H1 (cell line): ENCODE data around the gene PRR30. TPM values are rescaled to one million over a fixed set of nuclear protein-coding genes. Genes with fewer than 3 reads are reported as not detected.
A peak's percentile ranks its signal among the peaks of the same experiment; 100 is the strongest.

Source experiments
- CTCF ChIA-PET: fragments of 300-600 bp; sonication (Branson Sonifier 250); formaldehyde crosslinking; loops from one replicate; lab custom pipeline; 2021; ENCODE audit not compliant: partially characterized antibody; lab: Charles Lee
- POLR2A ChIA-PET: fragments of 300-600 bp; sonication (Branson Sonifier 250); formaldehyde crosslinking; loops from one replicate; lab custom pipeline; 2021; ENCODE audit warnings: inconsistent platforms; ENCODE audit not compliant: partially characterized antibody; lab: Charles Lee
- DNase-seq, 2 experiments: peaks; one replicate each; pipeline versions ENCODE4 v3.0.0 to v3.0.0-alpha.2; 2010 to 2022; ENCODE audit warnings: low spot score in 2 of 2, low read depth in 1 of 2, mixed read lengths in 1 of 2
- FAIRE-seq: peaks from 2 replicates; lab custom pipeline; 2011; peaks lifted over from hg19 to GRCh38; lab: Jason Lieb, UNC
- H2AFZ ChIP-seq: 2 replicates; pipeline ENCODE4 v1.8.1; 2012; ENCODE audit warnings: low read length, inconsistent platforms
- H2AK5ac ChIP-seq: 2 replicates; pipeline ENCODE4 v1.6.1; 2013; ENCODE audit warnings: low read depth, low read length
- H2BK120ac ChIP-seq: replicated peaks from 2 replicates; pipeline ENCODE3; 2013; ENCODE audit warnings: low read depth, low read length, inconsistent platforms
- H2BK12ac ChIP-seq: 2 replicates; pipeline ENCODE4 v1.6.1; 2013; ENCODE audit warnings: low read depth, low read length
- H2BK15ac ChIP-seq: 2 replicates; pipeline ENCODE4 v1.6.1; 2013; ENCODE audit warnings: low read length
- H2BK20ac ChIP-seq: 2 replicates; pipeline ENCODE4 v1.6.1; 2013; ENCODE audit warnings: low read length
- H2BK5ac ChIP-seq: 2 replicates; pipeline ENCODE4 v1.6.1; 2013; ENCODE audit warnings: low read depth, low read length
- H3K14ac ChIP-seq: 2 replicates; pipeline ENCODE4 v1.6.1; 2013; ENCODE audit warnings: inconsistent platforms; ENCODE audit not compliant: insufficient read length
- H3K18ac ChIP-seq: 2 replicates; pipeline ENCODE4 v1.6.1; 2013; ENCODE audit warnings: low read length; ENCODE audit errors: extremely low read depth
- H3K23ac ChIP-seq: 2 replicates; pipeline ENCODE4 v1.6.1; 2013; ENCODE audit warnings: inconsistent platforms; ENCODE audit not compliant: insufficient read length
- H3K23me2 ChIP-seq: 2 replicates; pipeline ENCODE4 v1.6.1; 2013; ENCODE audit warnings: low read depth, low read length
- H3K27ac ChIP-seq: 2 replicates; pipeline ENCODE4 v1.6.1; 2011; ENCODE audit warnings: low read depth, low read length, inconsistent platforms
- H3K27me3 ChIP-seq, 4 experiments: replicated peaks in 1 of 4; 1 replicate in 1 of 4; 2 replicates in 3 of 4; pipeline versions ENCODE4 v1.6.1 to v1.8.1; 2011 to 2013; ENCODE audit warnings: low read length in 3 of 4, mild to moderate bottlenecking in 3 of 4, inconsistent platforms in 2 of 4, mixed read lengths in 2 of 4, moderate library complexity in 1 of 4; ENCODE audit not compliant: control insufficient read depth in 3 of 4, insufficient read depth in 3 of 4; ENCODE audit errors: extremely low read depth in 1 of 4
- H3K36me3 ChIP-seq, 4 experiments: 2 replicates each; pipeline versions ENCODE4 v1.6.1 to v1.8.1; 2011 to 2013; ENCODE audit warnings: mild to moderate bottlenecking in 4 of 4, low read length in 3 of 4, moderate library complexity in 2 of 4, control low read depth in 1 of 4, inconsistent platforms in 1 of 4; ENCODE audit not compliant: insufficient read depth in 4 of 4, control insufficient read depth in 2 of 4
- H3K4ac ChIP-seq: replicated peaks from 2 replicates; pipeline ENCODE3; 2013; ENCODE audit warnings: low read length, low read depth, mixed read lengths, inconsistent platforms; ENCODE audit not compliant: insufficient read length
- H3K4me1 ChIP-seq, 4 experiments: replicated peaks in 1 of 4; 1 replicate in 1 of 4; 2 replicates in 3 of 4; pipeline versions ENCODE4 v1.6.1 to v1.8.1; 2011 to 2013; ENCODE audit warnings: low read length in 3 of 4, inconsistent platforms in 2 of 4, mixed read lengths in 1 of 4; ENCODE audit not compliant: insufficient read depth in 4 of 4, control insufficient read depth in 3 of 4
- H3K4me2 ChIP-seq, 2 experiments: 2 replicates each; pipeline versions ENCODE4 v1.6.1 to v1.8.1; 2011 to 2013; ENCODE audit warnings: low read depth in 2 of 2, low read length in 2 of 2, control low read depth in 1 of 2, inconsistent platforms in 1 of 2, mild to moderate bottlenecking in 1 of 2; ENCODE audit not compliant: insufficient read depth in 1 of 2
- H3K4me3 ChIP-seq, 4 experiments: fragments of 200-600, 300-600 bp in 1 of 4; sonication (generic), shearing (Covaris generic), sonication (Bioruptor Twin) in 1 of 4; 2 replicates each; pipeline versions ENCODE4 v1.5.1 to v1.8.1; 2011 to 2016; ENCODE audit warnings: low read length in 4 of 4, low read depth in 3 of 4, control low read depth in 2 of 4, inconsistent platforms in 2 of 4, mild to moderate bottlenecking in 2 of 4, mixed read lengths in 1 of 4, moderate library complexity in 1 of 4; ENCODE audit not compliant: insufficient read depth in 2 of 4; ENCODE audit errors: extremely low read depth in 1 of 4
- H3K56ac ChIP-seq: replicated peaks from 2 replicates; pipeline ENCODE3; 2013; ENCODE audit warnings: low read depth, mild to moderate bottlenecking, mixed read lengths, low read length, inconsistent platforms; ENCODE audit not compliant: insufficient read length
- H3K79me1 ChIP-seq: 2 replicates; pipeline ENCODE4 v1.6.1; 2013; ENCODE audit warnings: low read depth, low read length, control low read depth
- H3K79me2 ChIP-seq, 2 experiments: 2 replicates each; pipeline versions ENCODE4 v1.6.1 to v1.8.1; 2012 to 2013; ENCODE audit warnings: low read length in 2 of 2, mild to moderate bottlenecking in 2 of 2, inconsistent platforms in 1 of 2; ENCODE audit not compliant: insufficient read depth in 2 of 2, control insufficient read depth in 1 of 2
- H3K9ac ChIP-seq, 4 experiments: replicated peaks in 1 of 4; 1 replicate in 1 of 4; 2 replicates in 3 of 4; pipeline versions ENCODE4 v1.6.1 to v1.8.1; 2011 to 2013; ENCODE audit warnings: low read depth in 3 of 4, low read length in 3 of 4, control low read depth in 2 of 4, mild to moderate bottlenecking in 2 of 4, moderate library complexity in 2 of 4, inconsistent platforms in 1 of 4; ENCODE audit errors: extremely low read depth in 1 of 4
- H3K9me3 ChIP-seq, 2 experiments: 2 replicates each; pipeline versions ENCODE4 v1.6.1 to v1.8.1; 2012 to 2013; ENCODE audit warnings: mild to moderate bottlenecking in 2 of 2, moderate library complexity in 2 of 2, control low read depth in 1 of 2, inconsistent platforms in 1 of 2, low read depth in 1 of 2, low read length in 1 of 2, mixed read lengths in 1 of 2; ENCODE audit not compliant: insufficient read depth in 2 of 2
- H4K20me1 ChIP-seq, 2 experiments: replicated peaks in 1 of 2; 2 replicates each; pipeline versions ENCODE3 to v1.8.1; 2011 to 2013; ENCODE audit warnings: inconsistent platforms in 2 of 2, low read length in 2 of 2, mild to moderate bottlenecking in 1 of 2; ENCODE audit not compliant: insufficient read depth in 2 of 2, control insufficient read depth in 1 of 2
- H4K5ac ChIP-seq: 2 replicates; pipeline ENCODE4 v1.6.1; 2013; ENCODE audit warnings: low read length, low read depth, mixed read lengths, inconsistent platforms; ENCODE audit not compliant: insufficient read length
- H4K8ac ChIP-seq: 2 replicates; pipeline ENCODE4 v1.8.0; 2013; ENCODE audit warnings: mild to moderate bottlenecking, moderate library complexity, low read length, inconsistent platforms; ENCODE audit not compliant: insufficient read depth; ENCODE audit errors: extremely low read depth
- H4K91ac ChIP-seq: replicated peaks from 2 replicates; pipeline ENCODE3; 2013; ENCODE audit warnings: low read length, mixed read lengths, inconsistent platforms; ENCODE audit not compliant: insufficient read length
- RXRA ChIP-seq: IDR thresholded peaks from 2 replicates; pipeline ENCODE4 v1.6.1; 2011; ENCODE audit warnings: low read depth, mild to moderate bottlenecking, low read length, moderate library complexity; ENCODE audit not compliant: insufficient read depth
- WGBS, 2 experiments: shearing (Covaris generic) in 1 of 2; methylation state at CpG; one replicate each; pipeline versions ENCODE4 v1.1.6 to v1.1.7; 2013 to 2015; ENCODE audit warnings: low lambda C conversion rate in 2 of 2, mixed read lengths in 2 of 2, inconsistent platforms in 1 of 2, low coverage in 1 of 2, missing lambda C conversion rate in 1 of 2; ENCODE audit not compliant: insufficient replicate concordance in 2 of 2, insufficient coverage in 1 of 2, insufficient read length in 1 of 2; ENCODE audit errors: extremely low coverage in 1 of 2, missing lambda C conversion rate in 1 of 2; 5-methylcytosine and 5-hydroxymethylcytosine counted together
- polyA plus RNA-seq, 7 experiments: library from polyadenylated mRNA; depleted of rRNA in 3 of 7; stranded (reverse) in 5 of 7; unstranded in 2 of 7; fragments of >200 nt in 5 of 7; fragments of 200-250 nt in 2 of 7; gene quantifications; 1 replicate in 5 of 7; 2 replicates in 1 of 7; 4 replicates in 1 of 7; pipeline versions ENCODE4 v1.2.1 to v1.2.3, GENCODE V29; 2011 to 2013; ENCODE audit warnings: missing spikeins in 2 of 7, mixed read lengths in 2 of 7
- total RNA-seq: library from RNA; stranded (reverse); fragmentation: NEBNext Ultra II Directional; extraction: Animal tissue kit (Norgen Biotek cat#: 25700); gene quantifications from 2 replicates; pipeline ENCODE4 v1.2.1, GENCODE V29; 2021

The PRR30 gene
- total and polyA plus RNA-seq, 2 of the 8 experiments (the other 6 are each of a cell fraction or from before 2014, with no cell fraction given) = not detected

DNA sequence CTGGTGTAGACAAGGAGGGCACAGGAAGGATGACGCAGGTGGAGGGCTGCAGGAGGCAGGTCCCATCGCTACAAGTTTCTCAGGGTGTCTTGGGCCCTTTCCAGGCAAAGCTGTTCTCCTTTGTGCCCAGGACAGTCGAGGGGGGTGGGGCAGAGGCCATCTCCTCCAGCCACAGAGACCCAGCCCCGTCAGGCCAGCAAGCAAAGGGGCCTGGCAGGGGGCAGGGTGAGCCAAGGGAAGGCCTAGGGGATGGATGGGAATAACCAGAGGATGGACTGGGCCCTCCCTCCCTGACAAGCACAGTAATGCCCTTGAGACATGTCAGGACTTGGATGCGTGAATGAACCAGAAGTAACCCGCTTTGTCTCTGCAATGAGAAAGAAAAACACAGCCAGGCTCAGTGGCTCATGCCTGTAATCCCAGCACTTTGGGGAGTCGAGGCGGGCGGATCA is 15.9 kb upstream of the PRR30 start:
- Histone ChIP-seq H2AFZ (no peak overlapping the region; the same call in 1 of the 2 replicates), H4K8ac (no peak overlapping the region), H3K18ac (no peak overlapping the region; the same call in 1 of the 2 replicates), H3K4me3 (no peak overlapping the region), H2BK15ac (no peak overlapping the region), H3K79me1 (no peaks in the 10 kb centered on the region), H2BK5ac (0 out of 2 replicates have a peak overlapping the region, but pooled peaks have one; percentile 46), H2BK20ac (no peak overlapping the region), H3K9ac (no peak overlapping the region), H4K5ac (no peak overlapping the region), H3K27ac (no peak overlapping the region), H4K20me1 (no peaks in the 10 kb centered on the region), H3K4me1 (no peaks in the 10 kb centered on the region; a peak in 1 of 7 replicates), H3K56ac (no peak overlapping the region), H2BK12ac (0 out of 2 replicates have a peak overlapping the region, but pooled peaks have one; percentile 60), H3K14ac (no peak overlapping the region), H3K4me2 (no peak overlapping the region), H3K27me3 (no peaks in the 10 kb centered on the region), H3K36me3 (no peaks in the 10 kb centered on the region), H2BK120ac (no peak overlapping the region), H3K23ac (no peak overlapping the region), H3K9me3 (no peaks in the 10 kb centered on the region), H3K23me2 (no peaks in the 10 kb centered on the region), H3K79me2 (no peaks in the 10 kb centered on the region), H2AK5ac (no peak overlapping the region), H3K4ac (no peak overlapping the region), H4K91ac (peak overlapping the region; percentile 52)
- POLR2A ChIA-PET = interaction anchor here (1.4 kb wide), 1 partner anchor 8 kb away, joined by 6 read pairs; no protein-coding TSS in a partner anchor
- 87% methylated on average over 9 of the region's 9 CpGs; no CpG with 5 or more reads in 1 of the 2 experiments for WGBS, 2 experiments
- FAIRE-seq (no peak), DNase-seq (no peak)
- CTCF ChIA-PET = interaction anchor here (0.7 to 2.9 kb wide), 6 partner anchors 13 to 162 kb away, joined by 3 to 14 read pairs (median 4); partner anchors contain the start of gene PREB
- TF ChIP-seq RXRA = no peak
